ENCODE data around the gene MALRD1.
"Not testable (repeated sequence)": the region's sequence is repeated elsewhere in the genome, so short reads cannot be mapped to it uniquely, and the experiment has no call there.

Gene MALRD1

DNA sequence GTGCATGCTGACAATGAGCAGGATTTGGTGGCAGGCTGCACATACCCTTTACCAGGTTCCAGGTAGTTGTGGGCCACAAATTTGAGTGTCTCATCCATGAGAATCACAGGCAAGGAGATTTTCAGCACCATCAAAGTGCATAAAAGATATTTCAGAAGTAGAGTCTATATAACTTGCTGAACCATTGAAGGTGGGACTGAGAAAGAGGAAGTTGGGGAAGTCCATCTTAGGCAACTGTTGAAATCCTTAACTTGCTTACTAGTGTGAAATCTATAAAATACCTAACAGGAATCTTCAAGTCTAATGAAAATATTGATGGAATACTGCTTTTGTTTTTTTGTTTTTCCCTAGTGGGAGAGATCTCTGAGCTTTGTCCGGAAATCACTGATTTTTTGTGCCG is 442.6 kb downstream of the MALRD1 start:
- DNase-seq (ENCODE audit: low read depth in 2 of 2): no peak

DNA sequence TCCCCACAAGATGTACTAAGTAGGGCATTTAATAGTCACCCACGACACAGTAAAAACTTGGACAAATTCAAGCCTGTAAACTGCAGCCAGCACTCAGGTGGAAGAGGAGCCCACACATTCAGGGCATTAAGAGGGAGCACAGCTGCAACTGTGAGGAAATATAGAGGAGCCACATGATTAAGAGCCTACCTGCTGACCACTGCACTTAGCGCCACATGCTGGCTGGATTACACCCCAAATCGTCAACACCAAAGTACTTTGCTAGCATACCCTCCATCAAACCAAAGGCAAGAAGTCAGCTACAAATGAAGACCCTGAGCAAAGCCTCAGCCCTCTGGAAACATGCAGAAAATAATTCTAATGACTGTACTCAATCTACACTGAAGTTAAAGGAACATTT is 445.3 kb downstream of the MALRD1 start:
- DNase-seq (ENCODE audit: low read depth in 2 of 2): no peak

DNA sequence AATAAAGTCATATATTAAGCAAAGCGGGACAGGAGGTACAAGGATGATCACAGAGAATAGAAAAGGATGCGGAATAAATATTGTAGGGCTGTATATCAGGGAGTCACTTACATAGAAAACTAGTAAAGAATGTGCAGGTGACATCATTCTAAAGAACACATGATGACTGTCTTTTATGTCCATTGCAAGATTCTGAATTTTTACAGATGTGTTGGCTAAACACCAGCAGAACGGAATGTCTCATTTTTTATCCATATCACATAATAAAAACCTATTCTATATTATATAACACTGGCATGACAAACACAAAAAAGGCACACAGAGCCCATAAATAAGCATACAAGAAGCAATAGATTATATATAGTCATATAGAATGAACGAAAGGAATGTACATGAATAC is 448.4 kb downstream of the MALRD1 start:
- DNase-seq (ENCODE audit: low read depth in 2 of 2): no peak

DNA sequence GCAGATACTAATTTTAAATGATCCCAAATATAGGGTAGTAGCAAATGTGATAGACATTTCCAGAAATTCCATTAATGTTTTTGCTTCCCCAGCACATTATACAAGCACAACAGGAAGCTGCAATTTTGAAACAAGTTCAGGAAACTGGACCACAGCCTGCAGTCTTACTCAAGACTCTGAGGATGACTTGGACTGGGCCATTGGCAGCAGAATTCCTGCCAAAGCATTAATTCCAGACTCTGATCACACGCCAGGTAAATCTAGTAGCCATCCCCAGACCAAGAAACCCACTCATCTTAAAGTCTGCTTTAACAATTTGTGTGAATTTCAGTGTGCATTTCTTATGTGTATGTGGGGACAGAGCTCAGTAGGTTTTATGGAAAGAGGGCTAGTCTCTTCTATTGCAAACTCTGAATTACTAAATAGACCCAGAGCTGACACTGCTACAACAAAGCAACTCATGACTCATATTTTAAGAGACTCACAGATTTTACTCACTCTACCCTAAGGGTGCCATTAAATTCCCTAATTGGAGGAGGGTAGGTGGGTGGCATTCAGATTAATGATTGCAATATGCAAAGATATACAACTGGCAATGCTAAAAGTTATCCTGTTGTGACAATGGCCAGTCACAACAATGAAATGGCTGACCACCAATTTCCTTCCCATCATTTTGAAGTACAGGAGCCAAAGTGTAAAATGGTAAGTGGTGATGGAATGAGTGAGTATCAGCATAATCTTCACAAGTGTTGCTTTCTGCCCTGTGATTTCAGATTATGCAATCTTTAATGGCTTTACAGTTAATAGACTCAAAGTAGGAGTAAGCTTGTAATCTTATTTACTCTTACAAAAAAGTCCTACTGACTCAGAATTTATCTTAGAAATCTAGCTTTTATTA is 450.0 kb downstream of the MALRD1 start:
- no peak for DNase-seq (ENCODE audit: low read depth in 2 of 2)

DNA sequence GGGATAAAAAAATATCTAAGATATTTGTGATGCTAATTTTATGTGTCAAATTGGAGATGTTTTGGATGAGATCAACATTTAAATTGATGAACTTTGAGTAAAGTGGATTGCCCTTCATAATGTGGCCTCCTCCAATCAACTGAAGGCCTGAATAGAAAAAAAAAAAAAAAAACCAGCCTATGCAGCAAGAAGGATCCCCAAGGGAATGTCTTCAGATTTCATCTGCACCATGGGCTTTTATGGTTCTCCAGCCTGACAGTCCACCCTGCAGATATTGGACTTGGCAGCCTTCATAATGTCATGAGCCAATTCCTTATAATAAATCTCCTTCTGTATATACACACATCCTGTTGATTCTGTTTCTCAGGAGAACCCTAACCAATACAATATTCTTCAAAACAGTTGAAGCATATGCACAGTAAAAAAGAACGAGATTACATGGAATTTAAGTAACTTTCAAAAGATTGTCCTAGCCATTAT is 450.7 kb downstream of the MALRD1 start:
- no peak for DNase-seq (ENCODE audit: low read depth in 2 of 2)

DNA sequence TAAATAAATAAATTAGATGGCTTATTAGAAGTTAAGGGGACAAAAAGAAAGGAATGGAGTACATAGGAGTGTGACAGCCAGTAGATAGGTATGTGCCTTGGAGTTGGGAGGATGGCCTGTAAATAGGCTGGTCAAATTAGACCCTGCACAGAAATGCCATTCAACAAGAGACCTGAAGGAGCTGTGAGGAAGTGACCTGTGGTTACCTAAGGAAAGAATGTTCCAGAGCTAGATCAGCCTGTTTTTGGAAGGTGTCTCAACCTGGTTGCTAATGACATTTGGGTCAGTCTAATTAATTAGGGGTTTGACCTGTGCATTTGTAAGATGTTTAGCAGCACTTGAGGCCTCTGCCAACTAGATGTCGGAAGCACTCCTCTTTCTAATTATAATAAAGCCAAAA is 452.4 kb downstream of the MALRD1 start:
- no peak for DNase-seq (ENCODE audit: low read depth in 2 of 2)

DNA sequence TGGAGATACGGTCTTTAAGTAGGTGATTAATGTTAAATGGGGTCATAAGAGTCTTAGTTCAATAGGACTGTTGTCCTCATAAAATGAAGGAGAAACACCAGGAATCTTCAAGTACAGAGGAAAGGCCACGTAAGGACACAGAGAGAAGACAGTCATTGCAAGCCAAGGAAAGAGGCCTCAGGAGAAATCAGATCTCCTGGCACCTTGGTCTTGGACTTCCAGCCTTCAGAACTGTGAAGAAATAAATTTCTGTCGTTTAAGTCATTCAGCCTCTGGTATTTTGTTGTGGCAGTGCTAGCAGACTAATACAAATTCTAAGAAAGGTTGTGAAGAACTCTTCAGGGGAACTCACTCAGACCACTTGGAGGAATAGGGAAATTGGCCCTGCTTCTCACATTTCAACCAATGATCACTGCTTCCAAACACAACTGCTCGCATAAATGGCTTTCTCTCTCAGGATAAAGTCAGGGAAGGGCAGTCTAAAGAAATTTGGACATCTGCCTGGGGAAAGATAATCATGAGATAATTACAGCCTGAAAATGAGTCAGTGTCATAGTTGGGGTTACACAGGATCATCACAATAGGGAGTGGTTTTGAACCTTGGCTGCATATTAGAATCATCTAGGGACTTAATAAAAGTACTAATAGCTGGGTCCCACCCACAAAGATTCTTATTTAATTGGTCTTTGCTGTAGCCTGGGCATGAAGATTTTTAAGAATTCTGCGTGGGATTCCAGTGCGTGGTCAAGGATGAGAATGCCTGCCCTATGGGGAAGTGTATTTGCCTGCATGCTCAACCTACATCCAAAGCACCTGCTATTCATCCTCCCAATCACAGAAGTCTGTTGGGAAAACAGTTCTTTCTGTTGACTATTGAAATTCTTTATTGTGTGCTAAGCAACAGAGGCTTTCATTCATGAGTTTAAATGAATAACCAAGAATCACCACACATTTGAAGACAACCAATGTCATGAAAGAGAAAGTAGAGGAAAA is 457.0 kb downstream of the MALRD1 start:
- DNase-seq (ENCODE audit: low read depth in 2 of 2): no peak

DNA sequence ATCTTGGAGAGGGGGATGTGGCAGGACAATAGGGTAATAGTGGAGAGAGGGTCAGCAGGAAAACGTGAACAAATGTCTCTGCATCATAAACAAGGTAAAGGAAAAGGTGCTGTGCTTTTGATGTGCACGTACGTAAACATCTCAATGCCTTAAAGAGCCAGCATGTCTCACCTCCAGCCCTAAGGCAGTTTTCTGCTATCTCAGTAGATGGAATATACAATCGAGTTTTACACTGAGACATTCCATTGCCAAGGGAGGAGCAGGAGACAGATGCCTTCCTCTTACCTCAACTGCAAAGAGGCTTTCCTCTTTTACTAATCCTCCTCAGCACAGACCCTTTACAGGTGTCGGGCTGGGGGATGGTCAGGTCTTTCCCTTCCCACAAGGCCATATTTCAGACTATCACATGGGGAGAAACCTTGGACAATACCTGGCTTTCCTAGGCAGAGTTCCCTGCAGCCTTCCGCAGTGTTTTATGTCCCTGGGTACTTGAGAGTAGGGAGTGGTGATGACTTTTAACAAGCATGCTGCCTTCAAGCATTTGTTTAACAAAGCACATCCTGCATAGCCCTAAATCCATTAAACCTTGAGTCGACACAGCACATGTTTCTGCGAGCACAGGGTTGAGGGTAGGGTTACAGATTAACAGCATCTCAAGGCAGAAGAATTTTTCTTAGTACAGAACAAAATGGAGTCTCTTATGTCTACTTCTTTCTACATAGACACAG is 461.6 kb downstream of the MALRD1 start:
- DNase-seq (ENCODE audit: low read depth in 2 of 2): not testable (repeated sequence)

DNA sequence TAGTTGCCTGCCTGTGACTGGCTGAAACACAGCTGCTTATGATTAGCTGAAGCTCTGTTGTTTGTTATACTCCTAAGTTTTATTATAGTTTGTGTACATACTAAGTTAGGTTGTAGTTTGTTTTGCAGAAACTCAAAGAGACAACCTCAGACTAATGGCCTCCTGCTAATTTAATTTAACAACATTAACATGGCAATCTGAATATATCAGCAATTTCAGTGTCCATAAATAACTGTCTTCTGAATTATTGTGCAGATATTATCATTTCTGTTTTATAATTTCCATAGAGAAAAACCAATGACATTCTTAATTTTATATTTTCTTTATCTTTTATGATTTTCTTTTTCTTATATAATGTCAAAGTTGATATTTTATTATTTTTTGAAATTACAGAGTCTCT is 469.5 kb downstream of the MALRD1 start:
- no peak for DNase-seq (ENCODE audit: low read depth in 2 of 2)

DNA sequence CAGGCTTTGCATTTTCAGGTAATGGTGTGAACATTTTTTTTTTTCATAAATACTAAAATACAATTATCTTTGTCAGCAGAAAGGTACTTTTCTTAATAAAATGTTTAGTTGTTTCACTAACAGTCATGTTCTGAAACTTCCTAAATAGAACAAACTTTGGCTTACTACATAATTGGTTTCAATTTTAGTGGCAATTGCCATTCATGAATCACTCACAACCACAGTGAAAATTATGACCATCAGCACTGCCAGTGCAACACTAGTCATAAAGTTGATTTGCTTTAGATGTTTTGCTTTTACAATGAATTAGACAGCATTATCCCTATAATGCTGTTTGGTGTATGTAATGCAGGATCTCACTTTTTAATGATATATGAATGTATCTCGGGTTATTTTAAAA is 470.0 kb downstream of the MALRD1 start:
- DNase-seq (ENCODE audit: low read depth in 2 of 2): no peak

DNA sequence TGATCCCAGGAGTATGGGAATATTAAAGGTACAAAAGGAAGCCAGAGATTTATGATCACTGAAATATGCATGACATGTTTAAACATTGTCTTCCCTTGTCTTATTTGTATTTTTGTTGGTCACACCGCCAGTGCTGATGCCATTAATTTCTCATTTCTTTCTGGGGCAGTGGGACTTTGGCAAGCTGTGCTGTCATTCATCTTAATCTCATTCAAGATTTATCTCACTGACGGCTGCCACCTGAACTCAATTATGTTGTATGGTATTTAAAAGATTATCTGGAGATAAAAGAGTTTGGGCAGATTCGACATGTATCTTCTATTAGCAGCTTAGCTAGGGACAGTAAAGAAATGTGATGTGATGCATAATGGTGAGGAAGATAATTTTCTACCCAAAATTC is 482.7 kb downstream of the MALRD1 start:
- DNase-seq (ENCODE audit: low read depth in 2 of 2): no peak

DNA sequence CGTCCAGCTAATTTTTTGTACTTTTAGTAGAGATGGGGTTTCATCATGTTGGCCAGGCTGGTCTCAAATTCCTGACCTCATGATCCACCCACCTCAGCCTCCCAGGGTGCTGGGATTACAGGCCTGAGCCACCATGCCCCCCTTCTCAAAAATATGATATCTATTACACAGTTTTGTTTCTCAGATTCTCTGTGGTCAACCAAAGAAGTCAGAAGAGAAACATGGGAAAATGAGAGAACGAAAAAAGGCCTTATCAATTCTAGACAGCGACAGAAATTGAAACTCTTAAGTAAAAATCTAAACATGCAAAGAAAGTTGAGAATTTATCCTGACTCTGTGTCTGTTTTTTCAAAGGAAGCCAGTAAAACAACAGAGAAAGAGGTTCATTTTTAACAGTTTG is 483.8 kb downstream of the MALRD1 start:
- DNase-seq (ENCODE audit: low read depth in 2 of 2): no peak

DNA sequence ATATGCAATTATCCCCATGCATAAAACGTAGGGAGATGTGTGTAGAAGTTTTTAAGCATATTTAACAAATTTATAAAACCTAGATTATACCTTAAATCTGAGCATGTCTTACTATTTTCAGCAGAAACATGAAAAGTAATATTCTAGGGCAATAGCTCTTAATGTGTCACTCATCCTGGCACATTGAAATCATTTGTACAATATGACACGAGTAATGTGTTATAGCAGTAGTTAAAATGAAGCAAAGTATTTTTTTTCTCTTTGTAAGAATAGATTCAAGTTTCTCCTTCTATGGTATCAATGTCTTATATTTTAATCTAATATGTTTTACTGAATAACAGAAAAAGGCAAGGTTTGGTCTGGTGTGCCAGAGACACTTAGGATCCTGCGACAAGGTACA is 492.7 kb downstream of the MALRD1 start:
- no peak for DNase-seq (ENCODE audit: low read depth in 2 of 2)

DNA sequence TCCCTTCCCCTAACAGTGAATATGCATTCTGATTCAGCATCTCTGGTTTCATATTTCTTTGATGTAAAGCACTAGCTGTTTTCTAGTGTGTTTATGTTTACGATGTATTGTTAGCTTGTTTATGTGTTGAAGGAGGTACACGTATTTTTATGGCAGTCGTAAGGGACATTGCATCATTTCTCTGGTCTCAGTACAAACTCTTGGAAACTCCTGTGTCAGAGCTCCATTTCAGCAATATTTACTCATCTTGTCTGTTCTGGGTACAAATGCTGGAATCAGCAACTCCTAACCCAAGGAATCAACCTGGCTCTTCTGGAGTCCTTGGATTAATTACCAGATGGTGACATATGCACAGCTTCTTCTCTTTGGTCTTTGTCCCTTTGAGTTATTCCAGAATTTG is 497.6 kb downstream of the MALRD1 start:
- DNase-seq (ENCODE audit: low read depth in 2 of 2): no peak

DNA sequence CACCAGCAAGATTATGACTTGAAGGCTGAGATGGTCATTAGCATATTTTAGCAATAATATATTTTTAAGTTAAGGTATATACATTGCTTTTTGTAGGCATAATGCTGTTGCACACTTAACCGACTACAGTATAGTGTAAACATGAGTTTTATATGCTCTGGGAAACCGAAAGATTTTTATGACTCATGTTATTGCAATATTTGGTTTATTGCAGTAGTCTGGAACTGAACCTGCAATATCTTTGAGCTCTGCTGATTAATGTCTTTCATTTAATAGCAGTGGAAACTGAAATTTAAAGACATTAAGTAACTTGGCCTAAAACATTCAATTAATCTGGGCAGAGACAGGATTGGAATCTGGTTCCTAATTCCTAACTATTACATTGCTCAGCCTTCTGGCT is 500.9 kb downstream of the MALRD1 start:
- no peak for DNase-seq (ENCODE audit: low read depth in 2 of 2)

DNA sequence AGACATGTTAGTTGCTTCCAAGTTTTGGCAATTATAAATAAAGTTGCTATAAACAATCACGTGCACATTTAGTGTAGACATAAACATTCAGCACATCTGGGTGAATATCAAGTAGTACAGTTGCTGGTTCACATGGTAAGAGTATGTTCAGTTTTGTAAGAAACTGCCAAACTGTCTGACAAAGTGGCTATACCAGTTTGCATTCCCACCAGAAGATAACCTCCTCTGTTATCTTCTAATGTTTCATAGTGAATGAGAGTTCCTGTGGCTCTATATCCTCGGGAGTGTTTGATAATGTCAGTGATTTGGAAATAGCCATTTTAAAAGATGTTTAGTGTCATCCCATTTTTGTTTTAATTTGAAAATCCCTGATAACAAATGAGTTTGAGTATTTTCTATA is 508.1 kb downstream of the MALRD1 start:
- DNase-seq (ENCODE audit: low read depth in 2 of 2): no peak

DNA sequence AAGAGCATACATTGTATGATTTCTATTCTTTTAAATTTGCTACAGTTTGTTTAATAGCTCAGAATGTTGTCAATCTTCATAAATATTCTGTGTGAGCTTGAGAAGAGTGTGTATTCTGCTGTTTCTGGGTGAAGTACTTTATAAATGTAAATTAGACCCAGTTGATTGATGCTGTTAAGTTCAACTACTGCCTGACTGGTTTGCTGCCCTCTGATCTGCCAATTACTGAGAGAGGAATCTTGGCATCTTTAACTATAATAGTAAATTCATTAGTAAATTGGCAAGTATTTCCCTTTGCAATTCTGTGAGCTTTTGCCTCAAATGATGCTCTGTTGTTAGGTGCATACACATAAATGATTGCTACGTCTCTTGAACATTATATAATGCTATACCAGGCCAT is 512.6 kb downstream of the MALRD1 start:
- DNase-seq (ENCODE audit: low read depth in 2 of 2): no peak

DNA sequence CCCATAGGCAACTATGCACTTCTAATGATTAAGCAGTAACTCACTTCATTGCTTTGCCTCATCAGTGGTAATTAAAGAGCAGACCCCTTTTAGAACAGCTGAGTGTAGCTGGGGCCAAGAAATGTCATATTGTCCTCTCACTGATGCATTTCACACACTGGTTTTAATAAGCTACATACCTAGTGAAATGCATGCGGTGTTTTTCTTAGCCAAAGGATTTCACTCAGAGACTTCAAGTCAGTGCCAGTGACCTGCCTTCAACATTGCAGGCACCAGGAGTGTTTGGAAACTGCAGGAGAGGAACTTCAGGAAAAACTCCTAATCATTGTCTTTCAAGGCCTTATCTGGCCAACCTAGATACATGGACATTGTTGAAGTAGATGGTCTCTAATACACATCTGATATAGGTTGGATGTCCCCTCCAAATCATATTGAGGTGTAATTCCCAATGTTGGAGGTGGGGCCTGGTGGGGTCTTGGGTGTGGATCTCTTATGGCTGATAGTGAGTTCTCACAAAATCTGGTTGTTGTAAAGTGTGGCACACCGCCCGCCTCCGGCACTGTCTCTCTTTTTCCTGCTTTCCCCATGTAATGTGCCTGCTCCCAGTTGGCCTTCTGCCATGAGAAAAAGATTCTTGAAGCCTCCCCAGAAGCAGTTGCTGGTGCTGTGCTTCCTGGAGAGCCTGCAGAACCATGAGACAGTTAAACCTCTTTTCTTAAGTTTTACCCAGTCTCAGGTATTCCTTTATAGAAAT is 515.0 kb downstream of the MALRD1 start:
- DNase-seq (ENCODE audit: low read depth in 2 of 2): no peak

DNA sequence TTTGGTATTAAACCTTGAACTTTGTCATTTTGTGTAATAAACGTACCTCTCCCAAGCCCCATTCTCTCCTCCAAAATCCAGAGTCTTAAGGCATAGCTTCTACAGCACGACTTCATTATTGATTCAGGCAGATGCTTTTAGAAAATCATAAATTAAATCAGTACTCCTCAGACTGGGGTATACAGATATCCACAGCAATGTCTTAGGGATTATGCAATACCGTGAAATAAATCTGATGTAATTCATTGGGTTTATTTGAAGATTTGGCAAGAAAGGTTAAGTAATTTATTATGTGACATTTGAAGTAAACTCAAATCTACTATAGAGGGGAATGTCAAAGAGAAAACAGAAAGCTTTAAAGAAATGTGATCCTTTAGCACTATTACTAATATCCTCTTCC is 521.5 kb downstream of the MALRD1 start:
- no peak for DNase-seq (ENCODE audit: low read depth in 2 of 2)

DNA sequence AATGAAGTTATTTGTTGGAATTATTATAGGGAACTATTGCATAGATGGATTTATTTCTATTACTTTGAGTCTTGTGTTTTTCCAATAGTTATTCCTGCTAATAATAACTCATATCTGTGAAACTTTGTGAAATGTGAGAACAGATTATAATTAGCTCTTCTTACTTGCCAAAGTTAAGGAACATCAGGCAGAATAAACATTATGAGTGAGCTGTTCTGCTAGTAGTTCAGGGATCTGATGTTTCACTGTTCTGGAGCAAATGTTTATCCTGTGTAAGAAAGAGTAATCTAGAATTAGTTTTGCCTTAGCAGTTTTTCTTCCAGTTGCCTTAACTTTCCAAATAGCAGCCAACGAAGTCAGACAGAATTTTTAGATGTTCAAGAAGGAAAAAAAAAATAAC is 522.4 kb downstream of the MALRD1 start:
- DNase-seq (ENCODE audit: low read depth in 2 of 2): no peak

DNA sequence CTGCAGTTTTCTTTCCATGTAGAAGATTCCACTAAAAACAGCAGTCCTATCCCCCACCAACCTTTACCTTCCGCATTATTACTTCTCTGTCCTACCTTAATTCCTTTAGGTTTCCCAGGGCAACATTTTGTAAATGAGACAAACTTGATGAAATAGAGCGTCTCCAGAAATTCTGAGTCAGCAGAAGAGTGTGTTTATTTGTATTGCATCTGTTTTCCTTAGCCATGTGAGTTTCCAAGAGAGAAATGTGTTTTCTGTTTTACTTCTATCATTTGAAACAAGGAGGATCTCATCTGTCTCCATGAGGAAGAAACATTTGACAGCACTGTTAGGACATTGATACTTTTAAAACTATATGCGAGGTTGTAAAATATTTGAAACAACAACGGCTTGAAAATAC is 523.5 kb downstream of the MALRD1 start:
- no peak for DNase-seq (ENCODE audit: low read depth in 2 of 2)

All from stimulated activated CD4-positive, alpha-beta T cell treated with anti-CD3 and anti-CD28 coated beads, Interleukin-1b, Interleukin-23, amount 100 ng/mL, for 4 hours (primary cell).